Measurements from ENCODE around the gene KLHDC1. TPM values are rescaled to one million over a fixed set of nuclear protein-coding genes. Genes with fewer than 3 reads are reported as not detected.

Gene KLHDC1
- total and polyA plus RNA-seq, 9 of the 15 experiments (the other 6 are each of a cell fraction or from before 2014, with no cell fraction given) = 0.08 to 0.41 (median 0.18) TPM

DNA sequence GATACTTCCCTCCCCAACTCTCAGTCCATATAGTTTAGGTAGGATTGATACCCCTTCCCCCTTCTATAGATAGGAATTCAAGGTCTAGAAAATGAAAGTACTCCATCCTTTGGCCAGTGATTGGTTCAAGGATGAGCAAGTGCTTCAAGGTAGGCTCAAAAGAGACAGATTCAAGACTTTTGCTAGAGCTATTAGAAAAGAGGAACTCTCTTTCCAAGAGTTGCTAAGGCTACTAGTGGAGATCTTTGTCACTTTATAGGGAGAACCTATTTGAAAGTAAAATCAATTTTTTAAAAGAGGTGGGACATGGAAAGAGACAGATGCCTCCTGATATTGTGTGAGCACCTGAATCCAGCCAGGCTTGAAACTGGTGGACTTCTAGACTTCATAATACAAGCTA is 22.4 kb upstream of the KLHDC1 start:
- POLR2A ChIA-PET = no interaction called here
- Histone ChIP-seq H3K9ac (ENCODE audit: insufficient read depth in 1 of 2, low read depth in 2 of 2, low read length in 2 of 2) (no peak overlapping the region), H3K4me2 (ENCODE audit: insufficient read depth, low read length) (no peak overlapping the region), H3K4me3 (no peak overlapping the region), H3K27ac (ENCODE audit: extremely low read depth, low read depth, low read length) (no peak overlapping the region), H3K9me1 (ENCODE audit: control insufficient read depth, insufficient read depth, low read length) (no peaks in the 10 kb centered on the region), H4K20me1 (replicated peaks; ENCODE audit: control insufficient read depth, insufficient read depth, low read length) (no peaks in the 10 kb centered on the region), H3K79me2 (ENCODE audit: control insufficient read depth, insufficient read depth, low read length) (no peaks in the 10 kb centered on the region), H3K27me3 (ENCODE audit: control insufficient read depth in 2 of 2, insufficient read depth in 2 of 2, low read length in 2 of 2) (no peaks in the 10 kb centered on the region), H3K36me3 (ENCODE audit: control insufficient read depth, insufficient read depth, low read length) (peaks cover 64% of the 10 kb centered on the region), H2AFZ (ENCODE audit: low read depth, low read length) (no peak overlapping the region), H3K9me3 (replicated peaks; ENCODE audit: control insufficient read depth, insufficient read depth, low read depth, low read length) (no peaks in the 10 kb centered on the region), H3K4me1 (replicated peaks in 1 of 2; ENCODE audit: control insufficient read depth in 2 of 2, insufficient read depth in 2 of 2, low read length in 2 of 2) (no peaks in the 10 kb centered on the region; a peak in 1 of 5 replicates)
- in situ Hi-C loops (cut with MboI) = no loop called here
- TF ChIP-seq ZNF764 (CRISPR knock-in tag; IDR thresholded peaks at IDR 0.05; ENCODE audit: low read depth) (no peak), ZNF408 (CRISPR knock-in tag; IDR thresholded peaks at IDR 0.05; ENCODE audit: low read depth) (no peak), SPI1 (IDR thresholded peaks at IDR 0.05; ENCODE audit: borderline replicate concordance, low read depth, low read length) (peak; percentile 70), FOXK2 (conservative IDR thresholded peaks at IDR 0.05 in 1 of 2, IDR thresholded peaks at IDR 0.05 in 1 of 2; ENCODE audit: low read depth in 2 of 2) (no peak)
- TF ChIP-seq, protein P1, sequence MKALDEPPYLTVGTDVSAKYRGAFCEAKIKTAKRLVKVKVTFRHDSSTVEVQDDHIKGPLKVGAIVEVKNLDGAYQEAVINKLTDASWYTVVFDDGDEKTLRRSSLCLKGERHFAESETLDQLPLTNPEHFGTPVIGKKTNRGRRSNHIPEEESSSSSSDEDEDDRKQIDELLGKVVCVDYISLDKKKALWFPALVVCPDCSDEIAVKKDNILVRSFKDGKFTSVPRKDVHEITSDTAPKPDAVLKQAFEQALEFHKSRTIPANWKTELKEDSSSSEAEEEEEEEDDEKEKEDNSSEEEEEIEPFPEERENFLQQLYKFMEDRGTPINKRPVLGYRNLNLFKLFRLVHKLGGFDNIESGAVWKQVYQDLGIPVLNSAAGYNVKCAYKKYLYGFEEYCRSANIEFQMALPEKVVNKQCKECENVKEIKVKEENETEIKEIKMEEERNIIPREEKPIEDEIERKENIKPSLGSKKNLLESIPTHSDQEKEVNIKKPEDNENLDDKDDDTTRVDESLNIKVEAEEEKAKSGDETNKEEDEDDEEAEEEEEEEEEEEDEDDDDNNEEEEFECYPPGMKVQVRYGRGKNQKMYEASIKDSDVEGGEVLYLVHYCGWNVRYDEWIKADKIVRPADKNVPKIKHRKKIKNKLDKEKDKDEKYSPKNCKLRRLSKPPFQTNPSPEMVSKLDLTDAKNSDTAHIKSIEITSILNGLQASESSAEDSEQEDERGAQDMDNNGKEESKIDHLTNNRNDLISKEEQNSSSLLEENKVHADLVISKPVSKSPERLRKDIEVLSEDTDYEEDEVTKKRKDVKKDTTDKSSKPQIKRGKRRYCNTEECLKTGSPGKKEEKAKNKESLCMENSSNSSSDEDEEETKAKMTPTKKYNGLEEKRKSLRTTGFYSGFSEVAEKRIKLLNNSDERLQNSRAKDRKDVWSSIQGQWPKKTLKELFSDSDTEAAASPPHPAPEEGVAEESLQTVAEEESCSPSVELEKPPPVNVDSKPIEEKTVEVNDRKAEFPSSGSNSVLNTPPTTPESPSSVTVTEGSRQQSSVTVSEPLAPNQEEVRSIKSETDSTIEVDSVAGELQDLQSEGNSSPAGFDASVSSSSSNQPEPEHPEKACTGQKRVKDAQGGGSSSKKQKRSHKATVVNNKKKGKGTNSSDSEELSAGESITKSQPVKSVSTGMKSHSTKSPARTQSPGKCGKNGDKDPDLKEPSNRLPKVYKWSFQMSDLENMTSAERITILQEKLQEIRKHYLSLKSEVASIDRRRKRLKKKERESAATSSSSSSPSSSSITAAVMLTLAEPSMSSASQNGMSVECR (CRISPR knock-in tag; IDR thresholded peaks at IDR 0.05) = no peak
- TF ChIP-seq, protein P2, sequence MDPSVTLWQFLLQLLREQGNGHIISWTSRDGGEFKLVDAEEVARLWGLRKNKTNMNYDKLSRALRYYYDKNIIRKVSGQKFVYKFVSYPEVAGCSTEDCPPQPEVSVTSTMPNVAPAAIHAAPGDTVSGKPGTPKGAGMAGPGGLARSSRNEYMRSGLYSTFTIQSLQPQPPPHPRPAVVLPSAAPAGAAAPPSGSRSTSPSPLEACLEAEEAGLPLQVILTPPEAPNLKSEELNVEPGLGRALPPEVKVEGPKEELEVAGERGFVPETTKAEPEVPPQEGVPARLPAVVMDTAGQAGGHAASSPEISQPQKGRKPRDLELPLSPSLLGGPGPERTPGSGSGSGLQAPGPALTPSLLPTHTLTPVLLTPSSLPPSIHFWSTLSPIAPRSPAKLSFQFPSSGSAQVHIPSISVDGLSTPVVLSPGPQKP (CRISPR knock-in tag; IDR thresholded peaks at IDR 0.05) = no peak
- FAIRE-seq (no peak), DNase-seq (ENCODE audit: extremely low read depth in 1 of 4, low spot score in 3 of 4) (no peak), ATAC-seq (no peak)
- intact Hi-C loops (cut with micrococcal nuclease) = no loop called here
- CTCF ChIA-PET (ENCODE audit: low intra/inter-chr PET ratio) = no interaction called here
- BruUV-seq (replicated peaks) = no TSS peak

Measured in K562 (cell line).